ENCODE data around the gene SAA1. TPM values are rescaled to one million over a fixed set of nuclear protein-coding genes. Genes with fewer than 3 reads are reported as not detected.

Gene SAA1
- total RNA-seq, 1 donor from 2014 or later = 2.8 TPM

- DNase-seq (ENCODE audit: low read depth) = no peak
- Histone ChIP-seq H3K36me3 (ENCODE audit: control insufficient read depth, insufficient read depth, low read length) (no peaks in the 10 kb centered on the region), H3K27me3 (ENCODE audit: control insufficient read depth, insufficient read depth, low read length) (no peaks in the 10 kb centered on the region), H3K4me3 (ENCODE audit: low read depth, low read length) (no peak overlapping the region)
- TF ChIP-seq CTCF (IDR thresholded peaks at IDR 0.05; ENCODE audit: insufficient read depth, low read length, poor library complexity, severe bottlenecking) = no peak
These were observed 28.8 kb downstream of the SAA1 start for GRCh38 chr11:18294862-18295261.

DNA sequence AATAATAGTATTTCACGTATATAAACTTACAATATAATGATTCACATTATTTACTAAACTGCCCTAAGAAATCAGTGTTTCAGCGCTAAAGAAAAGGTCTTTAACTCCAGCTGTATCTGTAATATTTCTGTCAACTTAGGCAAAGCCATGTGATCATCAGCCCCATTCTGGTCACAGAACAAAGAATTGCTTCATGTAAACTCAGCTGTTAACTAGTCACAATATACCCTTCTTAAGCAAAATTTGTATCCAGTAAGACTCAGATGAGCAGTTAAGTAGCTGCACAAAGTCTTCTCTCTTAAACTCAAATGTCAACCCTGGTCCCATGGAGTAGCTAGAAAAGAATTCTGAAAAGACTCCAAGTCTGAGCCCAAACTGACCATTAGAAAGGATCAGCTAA, 29.3 kb downstream of the SAA1 start:
- no peak overlapping the region for H3K4me3 ChIP-seq (ENCODE audit: low read depth, low read length)
- no peaks in the 10 kb centered on the region for H3K27me3 ChIP-seq (ENCODE audit: control insufficient read depth, insufficient read depth, low read length)
- no peak for DNase-seq (ENCODE audit: low read depth)
- no peaks in the 10 kb centered on the region for H3K36me3 ChIP-seq (ENCODE audit: control insufficient read depth, insufficient read depth, low read length)
- TF ChIP-seq CTCF (IDR thresholded peaks at IDR 0.05; ENCODE audit: insufficient read depth, low read length, poor library complexity, severe bottlenecking) = no peak

GRCh38 chr11:18299721-18300120, 33.7 kb downstream of the SAA1 start:
- no peaks in the 10 kb centered on the region for H3K36me3 ChIP-seq (ENCODE audit: control insufficient read depth, insufficient read depth, low read length)
- H3K4me3 ChIP-seq (ENCODE audit: low read depth, low read length) = no peak overlapping the region
- no peaks in the 10 kb centered on the region for H3K27me3 ChIP-seq (ENCODE audit: control insufficient read depth, insufficient read depth, low read length)
- DNase-seq (ENCODE audit: low read depth) = no peak
- no peak for TF ChIP-seq CTCF (IDR thresholded peaks at IDR 0.05; ENCODE audit: insufficient read depth, low read length, poor library complexity, severe bottlenecking)

GRCh38 chr11:18304745-18305144, 38.7 kb downstream of the SAA1 start:
- no peak overlapping the region for H3K4me3 ChIP-seq (ENCODE audit: low read depth, low read length)
- H3K36me3 ChIP-seq (ENCODE audit: control insufficient read depth, insufficient read depth, low read length) = peaks cover 1% of the 10 kb centered on the region
- no peak for TF ChIP-seq CTCF (IDR thresholded peaks at IDR 0.05; ENCODE audit: insufficient read depth, low read length, poor library complexity, severe bottlenecking)
- DNase-seq (ENCODE audit: low read depth) = no peak
- H3K27me3 ChIP-seq (ENCODE audit: control insufficient read depth, insufficient read depth, low read length) = no peaks in the 10 kb centered on the region

- no peaks in the 10 kb centered on the region for H3K27me3 ChIP-seq (ENCODE audit: control insufficient read depth, insufficient read depth, low read length)
- no peak overlapping the region for H3K4me3 ChIP-seq (ENCODE audit: low read depth, low read length)
- peaks cover 1% of the 10 kb centered on the region for H3K36me3 ChIP-seq (ENCODE audit: control insufficient read depth, insufficient read depth, low read length)
- no peak for DNase-seq (ENCODE audit: low read depth)
- TF ChIP-seq CTCF (IDR thresholded peaks at IDR 0.05; ENCODE audit: insufficient read depth, low read length, poor library complexity, severe bottlenecking) = no peak
These were observed 41.5 kb downstream of the SAA1 start for GRCh38 chr11:18307461-18308139.

GRCh38 chr11:18308242-18308641, 42.2 kb downstream of the SAA1 start:
- TF ChIP-seq CTCF (IDR thresholded peaks at IDR 0.05; ENCODE audit: insufficient read depth, low read length, poor library complexity, severe bottlenecking) = no peak
- Histone ChIP-seq H3K27me3 (ENCODE audit: control insufficient read depth, insufficient read depth, low read length) (no peaks in the 10 kb centered on the region), H3K4me3 (ENCODE audit: low read depth, low read length) (no peak overlapping the region), H3K36me3 (ENCODE audit: control insufficient read depth, insufficient read depth, low read length) (peaks cover 1% of the 10 kb centered on the region)
- DNase-seq (ENCODE audit: low read depth) = no peak

All from kidney epithelial cell (primary cell).